HG03354 (cell line): ENCODE data around the gene TMPRSS3.

Experiments
- ATAC-seq: cut with Tn5 transposase; IDR thresholded peaks from one replicate; pipeline ENCODE4 v1.9.1; 2021; ENCODE audit warnings: mild to moderate bottlenecking; ENCODE audit not compliant: unreplicated experiment, poor library complexity, severe bottlenecking

TMPRSS3 gene

DNA sequence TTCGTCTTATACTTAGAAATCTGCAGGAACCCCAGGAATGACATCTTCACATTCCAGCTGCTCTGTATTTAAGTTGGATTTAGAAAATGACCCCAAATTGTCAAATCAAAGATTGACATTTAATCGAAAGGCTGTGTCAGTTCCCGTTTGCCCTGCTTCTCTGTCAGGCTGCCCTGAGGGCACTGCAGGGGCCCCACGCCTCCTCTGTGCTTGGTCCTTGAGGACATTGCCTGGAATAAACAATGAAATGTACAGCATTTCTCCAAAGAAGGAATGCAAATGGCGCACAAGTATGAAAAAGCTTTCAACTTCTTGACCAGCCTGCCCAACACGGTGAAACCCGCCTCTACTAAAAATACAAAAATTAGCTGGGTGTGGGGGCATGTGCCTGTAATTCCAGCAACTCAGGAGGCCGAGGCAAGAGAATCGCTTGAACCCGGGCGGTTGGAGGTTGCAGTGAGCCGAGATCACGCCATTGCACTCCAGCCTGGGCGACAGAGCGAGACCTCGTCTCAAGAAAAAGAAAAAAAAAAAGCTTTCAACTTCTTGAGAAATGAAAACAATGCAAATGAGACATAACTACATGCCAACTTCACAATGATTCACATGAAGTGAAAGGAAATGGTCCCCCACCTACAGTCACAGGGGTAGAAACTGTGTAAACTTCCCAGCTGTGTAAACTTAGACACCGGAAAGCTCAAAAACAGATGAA lies 3.0 kb downstream of the TMPRSS3 start:
- ATAC-seq = peak; percentile 90

- no peak for ATAC-seq
These were observed 4.6 kb downstream of the TMPRSS3 start for GRCh38 chr21:42391297-42391696.

- ATAC-seq = no peak
These were observed 5.2 kb downstream of the TMPRSS3 start for GRCh38 chr21:42390696-42391095.

- no peak for ATAC-seq
These were observed 5.7 kb downstream of the TMPRSS3 start for GRCh38 chr21:42390193-42390592.

- no peak for ATAC-seq
These were observed 6.4 kb downstream of the TMPRSS3 start for GRCh38 chr21:42389449-42389835.

- no peak for ATAC-seq
These were observed 7.0 kb downstream of the TMPRSS3 start for GRCh38 chr21:42388740-42389448.

- ATAC-seq = no peak
These were observed 8.0 kb downstream of the TMPRSS3 start for GRCh38 chr21:42387843-42388340.

DNA sequence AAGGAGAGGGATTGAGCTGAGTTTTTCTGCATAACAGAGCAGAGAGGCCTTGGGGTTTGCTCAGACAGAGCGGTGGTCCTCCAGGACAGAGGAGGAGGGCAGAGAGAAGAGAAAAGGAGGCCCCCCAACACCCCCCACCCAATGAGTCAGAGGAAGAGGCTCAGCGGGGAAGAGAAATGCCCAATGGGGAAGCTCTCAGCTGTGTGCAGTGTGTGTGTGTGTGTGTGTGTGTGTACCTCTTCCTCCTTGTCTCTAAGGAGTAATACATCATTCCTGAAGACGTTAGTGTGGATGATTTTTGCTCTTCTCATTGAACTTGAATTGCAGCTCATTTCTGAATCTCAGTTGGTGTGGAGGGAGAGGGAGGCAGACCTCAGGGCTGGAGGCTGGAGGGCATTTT lies 8.7 kb downstream of the TMPRSS3 start:
- no peak for ATAC-seq

- ATAC-seq = no peak
These were observed 9.7 kb downstream of the TMPRSS3 start for GRCh38 chr21:42386034-42386591.

- ATAC-seq = no peak
These were observed 10.2 kb downstream of the TMPRSS3 start for GRCh38 chr21:42385619-42386018.

DNA sequence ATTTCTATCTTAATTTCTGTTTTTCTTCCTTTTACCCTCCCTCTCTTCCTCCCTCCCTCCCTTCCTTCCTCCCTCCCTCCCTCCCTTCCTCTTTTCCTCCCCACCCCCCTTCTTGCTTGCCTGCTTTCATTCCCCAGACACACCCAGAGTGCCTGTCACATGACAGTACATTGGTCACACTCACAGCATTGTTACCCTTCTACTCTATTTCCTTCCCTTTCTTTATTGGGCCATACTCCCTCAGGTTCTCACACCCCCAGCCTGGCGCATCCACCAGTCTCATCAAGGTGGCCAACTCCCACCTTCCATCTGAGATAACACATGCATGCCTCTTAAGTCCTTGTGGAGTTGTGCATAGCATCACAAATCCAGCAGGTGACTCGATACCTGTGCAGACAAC lies 10.9 kb downstream of the TMPRSS3 start:
- ATAC-seq = no peak

- ATAC-seq = no peak
These were observed 11.5 kb downstream of the TMPRSS3 start for GRCh38 chr21:42384156-42384945.

GRCh38 chr21:42383331-42383730 lies 12.5 kb downstream of the TMPRSS3 start:
- ATAC-seq = no peak

- no peak for ATAC-seq
These were observed 12.9 kb downstream of the TMPRSS3 start for GRCh38 chr21:42382915-42383314.

GRCh38 chr21:42381347-42381984 lies 14.4 kb downstream of the TMPRSS3 start:
- no peak for ATAC-seq

DNA sequence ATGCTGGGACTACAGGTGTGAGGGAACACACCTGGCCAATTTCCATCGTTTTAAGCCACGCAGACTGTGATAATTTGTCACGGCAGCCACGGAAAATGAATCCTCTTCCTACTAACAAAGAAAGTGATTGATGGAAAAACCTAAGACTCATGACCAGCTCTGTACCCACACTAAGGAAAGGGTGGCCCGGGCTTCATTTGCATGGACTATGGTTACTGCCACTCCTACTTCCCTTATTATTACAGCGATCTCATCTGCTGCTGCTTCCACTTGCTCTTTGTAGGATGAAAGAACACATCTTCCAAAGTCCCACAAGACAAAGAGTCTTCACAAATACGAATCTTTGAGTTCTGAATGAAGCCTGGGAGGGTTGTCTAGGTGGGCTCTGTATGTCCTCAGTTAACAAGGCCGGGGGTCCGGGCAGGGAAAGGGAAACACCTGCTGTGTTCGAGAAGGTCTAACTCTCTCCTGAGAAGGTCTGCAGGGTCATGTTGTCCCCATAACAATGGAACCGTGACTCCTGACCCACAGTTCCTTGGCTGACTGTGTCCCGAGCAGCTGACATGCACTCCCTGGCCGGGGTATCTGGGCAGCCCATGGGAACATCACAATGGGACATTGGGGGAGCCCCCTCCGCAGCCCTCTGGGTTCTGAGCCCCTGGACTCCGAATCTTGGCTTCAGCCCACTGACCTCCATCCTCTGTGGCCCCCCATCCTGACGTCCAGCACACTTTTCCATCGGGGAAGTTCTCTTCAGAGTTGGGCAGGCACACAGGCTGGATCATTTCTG lies 16.2 kb downstream of the TMPRSS3 start:
- ATAC-seq = no peak

GRCh38 chr21:42378418-42378817 lies 17.4 kb downstream of the TMPRSS3 start:
- no peak for ATAC-seq

- no peak for ATAC-seq
These were observed 17.9 kb downstream of the TMPRSS3 start for GRCh38 chr21:42377951-42378340.
